Loucy (cell line): ENCODE results near the gene MAP3K20.

Experiments
- H2AFZ ChIP-seq: fragments of 200-600 bp; sonication (generic); 2 replicates; pipeline ENCODE4 v1.6.0; 2016; ENCODE audit warnings: antibody characterized with exemption, mild to moderate bottlenecking, low read length, moderate library complexity
- H3F3A ChIP-seq: fragments of 200-600 bp; 2 replicates; pipeline ENCODE4 v1.6.0; 2016; ENCODE audit warnings: antibody characterized with exemption, low read depth, mild to moderate bottlenecking
- H3K27me3 ChIP-seq: fragments of 200-600 bp; sonication (generic); 2 replicates; pipeline ENCODE4 v1.6.1; 2014; ENCODE audit warnings: low read length, mild to moderate bottlenecking; ENCODE audit not compliant: insufficient read depth, poor library complexity, severe bottlenecking
- H3K36me3 ChIP-seq: fragments of 200-600 bp; sonication (generic); 2 replicates; pipeline ENCODE4 v1.6.1; 2016; ENCODE audit warnings: low read length; ENCODE audit not compliant: insufficient read depth
- H3K4me1 ChIP-seq: fragments of 200-600 bp; sonication (generic); 2 replicates; pipeline ENCODE4 v1.5.1; 2014; ENCODE audit warnings: low read length, mild to moderate bottlenecking; ENCODE audit not compliant: insufficient read depth, poor library complexity, severe bottlenecking
- H3K4me2 ChIP-seq: fragments of 200-600 bp; sonication (generic); 2 replicates; pipeline ENCODE4 v1.6.0; 2014; ENCODE audit warnings: antibody characterized with exemption, low read length, low read depth, mild to moderate bottlenecking; ENCODE audit not compliant: poor library complexity, severe bottlenecking
- H3K4me3 ChIP-seq: fragments of 200-600 bp; sonication (generic); 2 replicates; pipeline ENCODE4 v1.5.1; 2014; ENCODE audit warnings: low read length, mild to moderate bottlenecking, mixed read lengths; ENCODE audit not compliant: poor library complexity, severe bottlenecking
- H3K79me2 ChIP-seq: fragments of 200-600 bp; sonication (generic); 2 replicates; pipeline ENCODE4 v1.6.1; 2014; ENCODE audit warnings: low read length; ENCODE audit not compliant: insufficient read depth
- H3K9ac ChIP-seq: fragments of 200-600 bp; sonication (generic); 2 replicates; pipeline ENCODE4 v1.6.0; 2014; ENCODE audit warnings: mild to moderate bottlenecking, low read depth, low read length, moderate library complexity; ENCODE audit not compliant: poor library complexity, severe bottlenecking
- H3K9me2 ChIP-seq: fragments of 200-600 bp; sonication (generic); replicated peaks from 2 replicates; pipeline ENCODE4 v1.6.1; 2016; ENCODE audit warnings: low read depth, low read length, mixed read lengths
- H3K9me3 ChIP-seq: fragments of 200-600 bp; sonication (generic); 2 replicates; pipeline ENCODE4 v1.6.1; 2014; ENCODE audit warnings: mild to moderate bottlenecking, antibody characterized with exemption, low read length, low read depth; ENCODE audit not compliant: insufficient read depth
- H4K20me1 ChIP-seq: fragments of 200-600 bp; sonication (generic); 2 replicates; pipeline ENCODE4 v1.6.0; 2014; ENCODE audit warnings: antibody characterized with exemption, low read length, mild to moderate bottlenecking; ENCODE audit not compliant: insufficient read depth, poor library complexity, severe bottlenecking
- CTCF ChIP-seq: fragments of 200-600 bp; sonication (generic); conservative IDR thresholded peaks from 2 replicates; pipeline ENCODE4 v1.5.1; 2014; ENCODE audit warnings: mild to moderate bottlenecking, antibody characterized with exemption, low read length
- EZH2phosphoT487 ChIP-seq: fragments of 200-600 bp; IDR thresholded peaks from 2 replicates; pipeline ENCODE4 v1.6.1; 2018; ENCODE audit warnings: antibody characterized with exemption, mild to moderate bottlenecking, moderate library complexity, borderline replicate concordance

Gene MAP3K20

GRCh38 chr2:173215316-173215715 is 139.7 kb downstream of the MAP3K20 start:
- H3K27me3 ChIP-seq, result no peaks in the 10 kb centered on the region
- H3K36me3 ChIP-seq, result no peaks in the 10 kb centered on the region
- no peaks in the 10 kb centered on the region for H3F3A ChIP-seq
- no peaks in the 10 kb centered on the region for H3K9me2 ChIP-seq
- no peaks in the 10 kb centered on the region for H3K79me2 ChIP-seq
- no peak overlapping the region for H3K4me3 ChIP-seq
- no peak overlapping the region for H3K9ac ChIP-seq
- TF ChIP-seq CTCF (no peak), EZH2phosphoT487 (no peak)
- no peak overlapping the region for H2AFZ ChIP-seq
- no peaks in the 10 kb centered on the region for H4K20me1 ChIP-seq
- no peaks in the 10 kb centered on the region for H3K9me3 ChIP-seq
- H3K4me1 ChIP-seq, result peaks cover 9% of the 10 kb centered on the region
- no peak overlapping the region for H3K4me2 ChIP-seq

- H3K36me3 ChIP-seq, result no peaks in the 10 kb centered on the region
- TF ChIP-seq EZH2phosphoT487, result no peak
- H3K4me3 ChIP-seq, result no peak overlapping the region
- H3K4me1 ChIP-seq, result peaks cover 9% of the 10 kb centered on the region
- no peak overlapping the region for H3K9ac ChIP-seq
- no peak overlapping the region for H3K4me2 ChIP-seq
- H3K79me2 ChIP-seq, result no peaks in the 10 kb centered on the region
- no peaks in the 10 kb centered on the region for H4K20me1 ChIP-seq
- no peaks in the 10 kb centered on the region for H3K27me3 ChIP-seq
- H3K9me2 ChIP-seq, result no peaks in the 10 kb centered on the region
- no peaks in the 10 kb centered on the region for H3K9me3 ChIP-seq
- no peaks in the 10 kb centered on the region for H3F3A ChIP-seq
- no peak overlapping the region for H2AFZ ChIP-seq
Measured at GRCh38 chr2:173216051-173216450, 140.4 kb downstream of the MAP3K20 start.

- H4K20me1 ChIP-seq, result no peaks in the 10 kb centered on the region
- H3K9ac ChIP-seq, result no peak overlapping the region
- no peak overlapping the region for H3K4me2 ChIP-seq
- peaks cover 9% of the 10 kb centered on the region for H3K4me1 ChIP-seq
- no peaks in the 10 kb centered on the region for H3K27me3 ChIP-seq
- no peaks in the 10 kb centered on the region for H3K9me2 ChIP-seq
- no peaks in the 10 kb centered on the region for H3K9me3 ChIP-seq
- no peak overlapping the region for H3K4me3 ChIP-seq
- H3K79me2 ChIP-seq, result no peaks in the 10 kb centered on the region
- no peak overlapping the region for H2AFZ ChIP-seq
- no peaks in the 10 kb centered on the region for H3F3A ChIP-seq
- TF ChIP-seq CTCF (peak; percentile 24; the same call in 1 of the 2 replicates), EZH2phosphoT487 (no peak)
- no peaks in the 10 kb centered on the region for H3K36me3 ChIP-seq
Measured at GRCh38 chr2:173216668-173217067, 141.0 kb downstream of the MAP3K20 start.

- Histone ChIP-seq H3K27me3 (no peaks in the 10 kb centered on the region), H2AFZ (no peak overlapping the region), H3K36me3 (no peaks in the 10 kb centered on the region), H3K9me2 (no peaks in the 10 kb centered on the region), H3K4me2 (no peak overlapping the region), H3K9me3 (no peaks in the 10 kb centered on the region), H3K4me3 (no peak overlapping the region), H3K9ac (no peak overlapping the region), H4K20me1 (no peaks in the 10 kb centered on the region), H3K4me1 (peaks cover 9% of the 10 kb centered on the region), H3K79me2 (no peaks in the 10 kb centered on the region), H3F3A (no peaks in the 10 kb centered on the region)
- no peak for TF ChIP-seq CTCF
- TF ChIP-seq EZH2phosphoT487, result no peak
Measured at GRCh38 chr2:173217116-173217840, 141.6 kb downstream of the MAP3K20 start.
